ENCODE results near the gene ADSL.

- TF ChIP-seq, protein P1, sequence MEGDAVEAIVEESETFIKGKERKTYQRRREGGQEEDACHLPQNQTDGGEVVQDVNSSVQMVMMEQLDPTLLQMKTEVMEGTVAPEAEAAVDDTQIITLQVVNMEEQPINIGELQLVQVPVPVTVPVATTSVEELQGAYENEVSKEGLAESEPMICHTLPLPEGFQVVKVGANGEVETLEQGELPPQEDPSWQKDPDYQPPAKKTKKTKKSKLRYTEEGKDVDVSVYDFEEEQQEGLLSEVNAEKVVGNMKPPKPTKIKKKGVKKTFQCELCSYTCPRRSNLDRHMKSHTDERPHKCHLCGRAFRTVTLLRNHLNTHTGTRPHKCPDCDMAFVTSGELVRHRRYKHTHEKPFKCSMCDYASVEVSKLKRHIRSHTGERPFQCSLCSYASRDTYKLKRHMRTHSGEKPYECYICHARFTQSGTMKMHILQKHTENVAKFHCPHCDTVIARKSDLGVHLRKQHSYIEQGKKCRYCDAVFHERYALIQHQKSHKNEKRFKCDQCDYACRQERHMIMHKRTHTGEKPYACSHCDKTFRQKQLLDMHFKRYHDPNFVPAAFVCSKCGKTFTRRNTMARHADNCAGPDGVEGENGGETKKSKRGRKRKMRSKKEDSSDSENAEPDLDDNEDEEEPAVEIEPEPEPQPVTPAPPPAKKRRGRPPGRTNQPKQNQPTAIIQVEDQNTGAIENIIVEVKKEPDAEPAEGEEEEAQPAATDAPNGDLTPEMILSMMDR (IDR thresholded peaks at IDR 0.05), result peak; percentile 30
- TF ChIP-seq EZH2 (IDR thresholded peaks at IDR 0.05; ENCODE audit: borderline replicate concordance, insufficient read depth, low read depth, low read length, poor library complexity, severe bottlenecking), result no peak
Measured at GRCh38 chr22:40385036-40385782, 38.9 kb downstream of the ADSL start.

Data from B cell (primary cell).